Measurements from ENCODE around the gene NDUFA5. TPM values are rescaled to one million over a fixed set of nuclear protein-coding genes. Genes with fewer than 3 reads are reported as not detected.
"Not testable (repeated sequence)": the region's sequence is repeated elsewhere in the genome, so short reads cannot be mapped to it uniquely, and the experiment has no call there.

The NDUFA5 gene
- total and polyA plus RNA-seq, 2 donors from 2014 or later: 115 to 189 TPM

DNA sequence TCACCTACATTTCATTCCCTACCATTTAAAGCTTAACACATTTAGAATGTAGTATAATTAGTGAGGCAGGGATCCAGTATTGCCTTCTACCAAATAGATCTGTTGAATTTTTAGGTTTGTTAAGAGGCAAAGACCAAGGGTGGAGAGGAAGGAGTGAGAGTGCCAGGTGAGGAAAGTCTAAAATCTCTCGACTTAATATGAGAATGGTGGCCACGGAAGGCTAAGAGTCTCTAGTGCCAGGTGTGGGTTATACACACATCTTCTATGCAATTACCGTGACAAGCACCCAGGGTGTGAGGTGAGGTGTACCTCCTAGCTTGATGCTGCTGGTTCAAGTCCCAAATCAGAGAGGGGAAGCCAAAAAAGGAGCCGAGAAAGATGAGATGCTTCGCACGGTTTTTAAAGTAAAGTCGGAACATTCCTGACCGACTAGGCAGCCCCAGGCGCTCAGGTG lies 23.7 kb downstream of the NDUFA5 start:
- Histone ChIP-seq H3K9ac (ENCODE audit: low read length in 3 of 3) (peak overlapping the region; percentile 74 to 80 (median 75)), H3K36me3 (ENCODE audit: control insufficient read depth in 2 of 3, insufficient read depth in 3 of 3, low read length in 3 of 3) (no peaks in the 10 kb centered on the region), H3K4me1 (ENCODE audit: control insufficient read depth in 2 of 3, insufficient read depth in 2 of 3, low read depth in 1 of 3, low read length in 3 of 3) (no peaks in the 10 kb centered on the region), H3K27ac (ENCODE audit: low read depth in 2 of 2, low read length in 2 of 2) (peak overlapping the region; percentile 69 to 86), H3K27me3 (ENCODE audit: control insufficient read depth, insufficient read depth, low read length) (no peaks in the 10 kb centered on the region), H3K4me3 (ENCODE audit: low read length in 3 of 3) (peak overlapping the region; percentile 83 to 97 (median 87)), H3K9me3 (ENCODE audit: control insufficient read depth in 2 of 3, insufficient read depth in 1 of 3, low read length in 3 of 3) (no peaks in the 10 kb centered on the region)
- FAIRE-seq (no peak), DNase-seq (no peak)
- intact Hi-C loops (cut with DNase I): no loop called here
- TF ChIP-seq, protein P1, sequence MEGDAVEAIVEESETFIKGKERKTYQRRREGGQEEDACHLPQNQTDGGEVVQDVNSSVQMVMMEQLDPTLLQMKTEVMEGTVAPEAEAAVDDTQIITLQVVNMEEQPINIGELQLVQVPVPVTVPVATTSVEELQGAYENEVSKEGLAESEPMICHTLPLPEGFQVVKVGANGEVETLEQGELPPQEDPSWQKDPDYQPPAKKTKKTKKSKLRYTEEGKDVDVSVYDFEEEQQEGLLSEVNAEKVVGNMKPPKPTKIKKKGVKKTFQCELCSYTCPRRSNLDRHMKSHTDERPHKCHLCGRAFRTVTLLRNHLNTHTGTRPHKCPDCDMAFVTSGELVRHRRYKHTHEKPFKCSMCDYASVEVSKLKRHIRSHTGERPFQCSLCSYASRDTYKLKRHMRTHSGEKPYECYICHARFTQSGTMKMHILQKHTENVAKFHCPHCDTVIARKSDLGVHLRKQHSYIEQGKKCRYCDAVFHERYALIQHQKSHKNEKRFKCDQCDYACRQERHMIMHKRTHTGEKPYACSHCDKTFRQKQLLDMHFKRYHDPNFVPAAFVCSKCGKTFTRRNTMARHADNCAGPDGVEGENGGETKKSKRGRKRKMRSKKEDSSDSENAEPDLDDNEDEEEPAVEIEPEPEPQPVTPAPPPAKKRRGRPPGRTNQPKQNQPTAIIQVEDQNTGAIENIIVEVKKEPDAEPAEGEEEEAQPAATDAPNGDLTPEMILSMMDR (IDR thresholded peaks at IDR 0.05; ENCODE audit: borderline replicate concordance, extremely low read depth, insufficient read depth): no peak

DNA sequence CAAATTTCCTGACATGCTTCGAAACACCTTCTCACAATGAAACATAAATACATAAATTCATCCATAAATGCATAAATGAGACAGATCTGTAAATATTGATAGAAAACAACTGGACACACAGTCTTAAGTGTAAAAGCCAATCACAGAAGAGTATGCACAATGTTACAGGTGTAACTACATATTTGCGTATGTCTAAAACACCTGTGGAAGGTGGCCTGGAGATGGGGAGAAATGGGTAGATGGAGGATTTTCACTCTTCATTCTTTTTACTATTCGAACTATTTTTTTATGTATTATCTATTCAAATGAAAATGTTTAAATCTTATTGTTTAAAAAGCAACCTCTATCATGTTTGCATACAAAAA lies 24.1 kb downstream of the NDUFA5 start:
- H3K9ac ChIP-seq (ENCODE audit: low read length in 3 of 3): peak overlapping the region; percentile 74 to 80 (median 75)
- H3K4me1 ChIP-seq (ENCODE audit: control insufficient read depth in 2 of 3, insufficient read depth in 2 of 3, low read depth in 1 of 3, low read length in 3 of 3): no peaks in the 10 kb centered on the region

DNA sequence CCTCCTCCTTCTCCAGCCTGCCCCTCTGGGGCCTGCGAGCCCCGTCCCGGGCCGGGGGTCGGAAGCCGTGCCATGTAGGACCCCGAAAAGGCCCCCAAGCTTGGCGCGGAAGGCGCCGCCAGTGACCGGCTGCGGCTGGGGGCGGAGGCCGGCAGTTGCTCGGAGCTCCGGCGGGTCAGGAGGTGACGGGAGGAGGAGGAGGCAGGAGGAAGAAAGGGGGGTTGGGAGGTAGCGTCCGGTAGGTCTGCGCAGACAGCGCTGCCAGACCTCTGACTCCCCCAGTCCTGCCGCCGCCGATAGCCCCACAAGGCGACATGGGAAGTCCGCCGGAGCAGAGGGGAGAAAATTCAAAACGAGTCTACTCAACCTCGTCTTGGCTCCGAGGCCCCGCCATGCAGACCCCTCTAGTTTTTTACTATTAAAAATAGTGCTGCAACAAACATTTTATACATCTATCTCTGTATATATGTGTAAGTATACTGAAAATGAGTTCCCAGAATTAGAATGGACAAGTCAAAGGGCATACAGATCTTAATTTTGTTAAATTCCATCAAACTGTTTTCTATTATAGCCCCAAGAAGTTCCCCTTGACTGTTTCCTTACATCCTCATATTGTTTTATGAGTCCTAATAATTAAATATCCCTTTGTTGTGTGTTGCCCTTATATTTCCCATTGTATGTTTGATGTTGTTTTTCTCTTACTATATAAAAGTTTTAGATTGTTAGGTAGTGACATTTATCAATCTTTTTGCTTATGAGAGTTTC lies 24.6 kb downstream of the NDUFA5 start:
- Histone ChIP-seq H3K4me3 (ENCODE audit: low read length in 3 of 3) (peak overlapping the region; percentile 14 to 97 (median 87)), H3K9ac (ENCODE audit: low read length in 3 of 3) (peak overlapping the region in 1 of 3 donors; percentile 0), H3K27ac (ENCODE audit: low read depth in 2 of 2, low read length in 2 of 2) (peak overlapping the region; percentile 28 to 34)
- peak; percentile 44 to 71 (median 48) for DNase-seq
- H3K36me3 ChIP-seq (ENCODE audit: control insufficient read depth in 2 of 3, insufficient read depth in 3 of 3, low read length in 3 of 3); H3K27me3 ChIP-seq (ENCODE audit: control insufficient read depth, insufficient read depth, low read length); H3K9me3 ChIP-seq (ENCODE audit: control insufficient read depth in 2 of 3, insufficient read depth in 1 of 3, low read length in 3 of 3); H3K4me1 ChIP-seq (ENCODE audit: control insufficient read depth in 2 of 3, insufficient read depth in 2 of 3, low read depth in 1 of 3, low read length in 3 of 3); intact Hi-C loops (cut with DNase I); FAIRE-seq: not testable (repeated sequence)

More for the DNA sequence above, 24.1 kb downstream of the NDUFA5 start:
- H3K36me3 ChIP-seq (ENCODE audit: control insufficient read depth in 2 of 3, insufficient read depth in 3 of 3, low read length in 3 of 3): no peaks in the 10 kb centered on the region
- intact Hi-C loops (cut with DNase I): no loop called here
- peak overlapping the region in 1 of 2 donors; percentile 69 for H3K27ac ChIP-seq (ENCODE audit: low read depth in 2 of 2, low read length in 2 of 2)
- H3K9me3 ChIP-seq (ENCODE audit: control insufficient read depth in 2 of 3, insufficient read depth in 1 of 3, low read length in 3 of 3): no peaks in the 10 kb centered on the region
- H3K27me3 ChIP-seq (ENCODE audit: control insufficient read depth, insufficient read depth, low read length): no peaks in the 10 kb centered on the region
- peak overlapping the region; percentile 83 to 97 (median 87) for H3K4me3 ChIP-seq (ENCODE audit: low read length in 3 of 3)
- FAIRE-seq: no peak
- no peak for DNase-seq
- TF ChIP-seq, protein P1 (IDR thresholded peaks at IDR 0.05; ENCODE audit: borderline replicate concordance, extremely low read depth, insufficient read depth): no peak

DNA sequence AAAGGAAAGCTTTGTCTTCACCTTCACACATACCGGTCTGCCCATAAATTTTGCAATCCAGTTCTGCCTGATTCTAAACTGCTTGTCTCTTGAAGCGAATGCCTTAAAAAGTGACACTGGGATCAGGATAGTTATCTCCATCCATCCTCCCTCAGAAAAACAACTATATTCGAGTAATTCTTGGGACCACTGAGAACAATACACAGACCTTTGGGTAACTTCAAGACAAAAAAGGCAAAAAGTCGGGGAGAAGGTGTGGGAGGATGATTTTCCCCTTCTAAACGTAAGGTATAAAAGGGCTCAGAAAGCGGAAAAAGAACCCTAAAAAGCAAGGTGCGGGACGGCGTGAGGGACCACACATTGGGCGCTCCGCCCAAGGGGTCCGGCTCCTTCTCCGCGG lies 25.3 kb downstream of the NDUFA5 start:
- FAIRE-seq; H3K4me1 ChIP-seq (ENCODE audit: control insufficient read depth in 2 of 3, insufficient read depth in 2 of 3, low read depth in 1 of 3, low read length in 3 of 3); H3K36me3 ChIP-seq (ENCODE audit: control insufficient read depth in 2 of 3, insufficient read depth in 3 of 3, low read length in 3 of 3); intact Hi-C loops (cut with DNase I); H3K9me3 ChIP-seq (ENCODE audit: control insufficient read depth in 2 of 3, insufficient read depth in 1 of 3, low read length in 3 of 3); H3K27me3 ChIP-seq (ENCODE audit: control insufficient read depth, insufficient read depth, low read length): not testable (repeated sequence)
- H3K4me3 ChIP-seq (ENCODE audit: low read length in 3 of 3): peak overlapping the region; percentile 55 to 68 (median 59)
- peak in 1 of 5 donors; percentile 34 for DNase-seq
- H3K9ac ChIP-seq (ENCODE audit: low read length in 3 of 3): peak overlapping the region in 2 of 3 donors; percentile 23 to 40
- peak overlapping the region; percentile 32 to 60 for H3K27ac ChIP-seq (ENCODE audit: low read depth in 2 of 2, low read length in 2 of 2)

DNA sequence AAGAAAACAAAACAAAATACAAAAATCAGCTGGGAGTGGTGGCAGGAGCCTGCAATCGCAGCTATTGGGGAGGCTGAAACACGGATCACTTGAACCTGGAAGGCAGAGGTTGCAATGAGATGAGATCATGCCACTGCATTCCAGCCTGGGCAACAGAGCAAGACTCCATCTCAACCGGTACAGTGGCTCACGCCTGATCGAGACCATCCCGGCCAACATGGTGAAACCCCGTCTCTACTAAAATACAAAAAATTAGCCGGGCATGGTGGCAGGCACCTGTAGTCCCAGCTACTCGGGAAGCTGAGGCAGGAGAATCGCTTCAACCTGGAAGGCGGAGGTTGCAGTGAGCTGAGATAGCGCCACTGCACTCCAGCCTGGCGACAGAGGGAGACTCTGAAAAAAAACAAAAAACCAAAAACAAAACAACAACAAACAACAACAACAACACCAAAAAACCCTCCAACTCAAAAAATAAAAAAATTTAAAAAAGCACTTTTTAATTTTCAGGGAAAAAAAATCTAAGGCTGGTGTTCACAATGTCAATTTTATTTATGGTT lies 27.5 kb downstream of the NDUFA5 start:
- intact Hi-C loops (cut with DNase I): not testable (repeated sequence)

More for the DNA sequence above, 27.5 kb downstream of the NDUFA5 start:
- H3K36me3 ChIP-seq (ENCODE audit: control insufficient read depth in 2 of 3, insufficient read depth in 3 of 3, low read length in 3 of 3); H3K27ac ChIP-seq (ENCODE audit: low read depth in 2 of 2, low read length in 2 of 2); H3K4me3 ChIP-seq (ENCODE audit: low read length in 3 of 3); H3K9me3 ChIP-seq (ENCODE audit: control insufficient read depth in 2 of 3, insufficient read depth in 1 of 3, low read length in 3 of 3); H3K4me1 ChIP-seq (ENCODE audit: control insufficient read depth in 2 of 3, insufficient read depth in 2 of 3, low read depth in 1 of 3, low read length in 3 of 3); H3K9ac ChIP-seq (ENCODE audit: low read length in 3 of 3); FAIRE-seq; H3K27me3 ChIP-seq (ENCODE audit: control insufficient read depth, insufficient read depth, low read length); DNase-seq: not testable (repeated sequence)

Data from kidney (tissue), 14 donors.